Fibroblast of peridontal ligament (primary cell): ENCODE data around the gene MSL1.

Source experiments
- DNase-seq: peaks from one replicate; pipeline ENCODE4 v3.0.0-alpha.2; 2010; ENCODE audit errors: extremely low read depth

Gene MSL1

DNA sequence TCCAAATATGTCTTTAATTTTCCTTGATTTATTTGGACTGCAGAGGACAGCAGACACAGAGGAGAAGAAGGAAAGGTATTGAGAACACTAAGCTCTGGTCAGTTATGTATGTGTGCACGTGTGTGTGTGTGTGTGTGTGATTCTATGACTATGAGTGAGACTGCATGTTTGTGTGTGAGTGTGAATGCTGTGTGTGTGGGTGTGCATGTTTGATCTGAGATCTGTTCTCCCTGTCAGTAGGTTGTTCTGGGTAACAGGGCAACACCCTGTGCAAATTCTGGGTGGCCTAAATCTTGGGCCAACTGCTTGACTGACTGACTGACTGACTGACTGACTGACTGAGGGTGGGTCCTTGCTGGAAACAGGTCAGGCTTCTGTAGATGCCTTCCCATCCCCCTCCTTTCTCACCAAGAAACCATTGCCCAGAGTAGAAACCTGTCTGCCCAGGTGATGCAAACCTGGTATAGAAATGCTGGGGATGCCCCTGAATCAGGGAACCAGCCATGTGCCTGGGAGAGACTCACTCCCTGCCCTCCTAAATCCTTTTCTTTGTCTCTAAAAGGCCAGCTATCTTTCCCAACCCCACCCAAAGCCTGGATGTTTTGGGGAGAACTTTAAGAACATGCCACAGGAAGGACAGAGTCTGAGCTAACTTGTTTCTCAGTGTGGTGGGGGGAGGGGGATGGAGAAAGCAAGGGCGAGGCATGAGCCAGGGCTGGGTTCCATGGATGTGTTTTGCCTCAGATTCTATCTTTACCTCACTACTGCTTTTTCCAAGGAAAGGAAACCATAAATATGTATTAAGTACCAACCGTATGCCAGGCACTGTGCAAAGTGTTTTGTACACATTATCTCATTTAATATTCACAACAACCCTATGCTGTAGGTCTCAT, 16.9 kb upstream of the MSL1 start:
- DNase-seq = no peak

DNA sequence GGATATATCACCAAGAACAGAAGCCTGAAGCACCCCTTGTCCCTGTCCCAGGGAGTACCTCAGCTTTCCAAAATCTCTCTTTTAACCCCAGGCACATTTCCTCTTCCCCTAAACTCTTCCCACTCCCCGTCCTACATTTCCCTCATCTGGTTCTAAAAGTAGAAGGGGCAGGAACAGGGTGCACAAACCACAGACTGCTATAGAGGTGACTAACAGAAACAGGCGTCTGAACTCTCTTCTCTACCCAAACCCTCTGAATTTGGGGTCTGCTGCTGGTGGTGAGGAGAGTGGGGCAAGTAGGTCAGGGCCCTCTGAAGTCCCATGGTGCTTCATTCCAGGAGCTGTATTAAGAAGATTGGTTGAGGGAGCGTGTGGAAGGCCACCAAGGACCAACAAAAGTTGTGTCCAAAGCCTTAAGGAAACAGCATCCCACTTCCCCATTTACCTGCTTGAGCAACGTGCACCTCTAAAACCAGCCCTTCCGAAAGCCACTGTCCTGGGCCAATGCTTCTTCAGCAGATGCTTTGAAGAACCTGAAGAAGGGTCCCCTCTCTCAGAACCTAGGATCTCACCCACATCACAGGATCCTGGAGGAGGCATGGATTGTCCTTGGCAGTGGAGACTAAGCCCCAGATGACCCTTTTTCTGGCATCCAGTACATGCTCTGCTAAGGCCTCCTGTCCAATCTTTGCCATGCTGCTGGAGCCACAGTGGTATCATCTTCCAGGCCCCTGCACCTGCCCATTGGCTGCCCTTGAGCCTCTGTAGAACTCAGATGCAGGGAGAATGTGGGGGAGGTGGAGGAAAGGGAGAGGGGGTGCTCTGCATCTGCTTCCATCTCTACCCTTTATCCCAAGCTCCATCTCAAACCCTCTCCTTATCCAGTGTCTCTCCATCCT, 15.7 kb upstream of the MSL1 start:
- DNase-seq = no peak

DNA sequence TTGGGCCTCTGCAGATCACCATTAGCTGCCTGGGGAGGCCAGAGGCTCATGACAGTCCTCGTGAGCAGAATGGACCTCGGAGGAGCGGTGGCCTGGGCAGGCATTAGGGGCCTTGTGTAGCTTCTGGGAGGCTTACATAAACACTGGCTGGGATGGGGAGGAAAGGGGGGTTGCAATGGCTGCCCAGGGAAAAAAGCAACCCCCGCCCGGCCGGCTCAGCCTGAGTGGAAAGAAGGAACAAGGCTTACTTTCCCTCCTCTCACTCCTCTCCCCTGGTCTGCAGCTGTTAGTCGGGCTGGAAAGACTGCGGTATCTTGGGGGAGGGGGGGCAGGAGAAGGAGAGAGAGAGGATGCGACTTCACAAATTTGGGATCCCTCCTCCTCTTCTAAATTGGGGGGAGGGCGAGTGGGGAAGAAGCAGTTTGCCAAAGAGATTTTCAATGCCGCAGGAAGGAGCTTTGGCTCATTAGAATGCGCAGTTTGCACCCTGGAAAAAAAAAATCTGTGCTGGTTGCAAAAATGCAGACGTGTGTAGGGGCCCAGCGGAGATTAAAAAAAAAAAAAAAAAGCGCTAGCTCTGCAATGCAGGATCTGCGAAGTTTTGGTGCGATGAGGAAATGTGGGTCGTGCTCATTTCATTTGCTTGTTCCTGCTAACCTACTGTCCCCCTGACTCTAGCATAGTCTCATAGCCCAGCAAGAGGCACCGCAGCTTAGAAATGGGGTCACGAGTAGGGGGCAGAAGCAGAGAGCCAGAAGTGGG, 14.8 kb upstream of the MSL1 start:
- DNase-seq = no peak

DNA sequence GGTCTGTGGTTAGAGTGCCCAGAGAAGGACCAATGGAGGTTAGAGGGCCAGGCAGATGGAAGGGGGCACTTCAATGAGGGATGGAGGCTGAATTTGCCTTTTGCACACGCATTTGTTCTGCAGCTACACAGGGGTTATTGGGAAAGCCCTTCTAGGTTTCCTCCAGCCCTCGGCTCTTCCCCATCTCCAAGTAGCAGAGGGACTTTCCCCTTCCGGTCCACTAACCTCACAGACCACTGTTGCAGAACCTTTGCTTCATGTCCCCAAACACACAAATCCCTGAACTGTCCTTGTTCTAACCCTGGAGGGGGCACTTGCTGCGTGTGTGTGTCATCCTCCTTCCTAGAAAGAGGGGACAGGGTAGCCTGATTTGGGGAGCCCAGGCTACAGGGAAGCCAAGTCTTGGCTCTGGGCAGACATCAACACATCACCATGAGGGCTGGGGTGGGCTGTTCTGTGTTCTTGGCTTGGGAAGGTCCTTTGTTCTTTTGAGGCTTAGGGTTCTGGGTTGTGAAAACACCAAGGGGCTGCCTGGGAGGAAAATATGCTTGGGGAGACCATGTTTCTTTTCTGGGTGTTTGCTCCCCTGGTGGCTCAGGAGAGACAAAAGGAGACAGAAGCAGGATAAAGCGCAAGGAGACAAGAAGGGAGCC, 14.1 kb upstream of the MSL1 start:
- DNase-seq = no peak

DNA sequence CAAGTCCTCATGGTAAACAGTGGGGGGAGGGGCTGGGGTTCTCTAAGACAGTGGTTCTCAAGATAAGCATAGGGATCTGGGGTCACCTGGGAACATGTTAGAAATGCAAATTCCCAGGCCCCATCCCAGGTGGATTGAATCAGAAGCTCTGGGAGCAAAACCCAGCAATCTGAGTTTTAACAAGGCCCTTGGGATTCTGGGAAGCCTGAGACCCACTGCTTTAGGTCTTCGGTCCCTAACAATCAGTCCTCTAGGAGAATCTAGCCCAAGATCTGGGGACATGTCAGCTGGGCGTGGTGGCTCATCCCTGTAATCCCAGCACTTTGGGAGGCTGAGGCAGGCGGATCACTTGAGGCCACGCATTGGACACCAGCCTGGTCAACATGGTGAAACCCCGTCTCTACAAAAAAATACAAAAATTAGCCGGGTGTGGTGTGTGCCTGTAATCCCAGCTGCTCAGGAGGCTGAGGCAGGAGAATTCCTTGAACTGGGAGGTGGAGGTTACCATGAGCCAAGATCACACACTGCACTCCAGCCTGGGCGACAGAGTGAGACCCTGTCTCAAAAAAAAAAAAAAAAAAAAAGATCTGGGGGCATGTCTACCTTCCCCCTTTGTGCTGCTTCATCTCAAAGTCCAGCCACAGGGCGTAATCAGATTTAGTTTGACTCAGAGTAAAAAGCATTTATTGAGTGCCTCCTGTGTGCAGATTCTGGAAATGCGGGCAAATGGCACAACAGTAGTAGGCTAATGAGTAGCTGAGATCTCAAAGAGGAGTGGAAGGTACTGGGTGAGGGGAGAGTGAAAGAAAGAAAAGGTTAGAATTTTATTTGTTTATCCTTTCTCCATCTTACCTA, 12.6 kb upstream of the MSL1 start:
- no peak for DNase-seq

DNA sequence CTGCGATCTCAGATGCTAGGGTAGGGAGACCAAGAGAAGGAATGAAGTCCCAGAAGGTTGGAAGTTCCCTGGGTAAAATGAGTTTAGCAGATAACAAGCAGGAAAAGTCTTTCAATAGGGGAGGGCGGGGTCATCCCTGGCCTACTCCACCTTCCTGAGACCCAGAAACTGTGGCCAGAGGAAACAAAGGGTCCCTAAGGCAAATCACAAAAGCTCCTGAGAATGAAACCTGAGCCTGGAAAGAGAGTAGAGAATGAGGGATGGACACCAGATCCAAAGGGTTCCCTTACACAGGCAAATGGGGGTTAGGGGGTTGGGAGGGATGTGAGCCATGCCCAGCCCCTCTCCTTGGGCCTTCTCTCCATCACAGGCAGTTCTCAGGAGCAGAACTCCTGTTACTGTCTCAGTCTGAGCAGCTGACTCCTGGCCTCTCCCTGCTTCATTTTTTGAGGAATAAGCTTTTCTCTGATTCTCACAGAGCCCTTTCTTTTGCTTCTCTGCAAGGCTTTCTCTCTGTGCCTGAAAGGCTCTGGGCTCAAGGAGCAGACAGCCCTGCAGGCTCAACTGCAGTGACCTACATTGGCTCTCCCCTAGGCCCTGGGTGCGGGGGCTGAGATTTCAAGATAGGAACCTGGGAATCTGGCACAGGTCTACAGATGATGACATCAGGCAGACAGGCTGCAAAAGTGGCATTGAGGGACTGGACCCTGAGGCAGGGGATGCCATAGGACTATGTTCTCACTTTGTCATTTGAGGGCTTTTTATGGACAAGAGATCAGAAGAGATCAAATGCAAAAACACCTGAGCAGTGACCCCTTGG, 11.5 kb upstream of the MSL1 start:
- DNase-seq = no peak

DNA sequence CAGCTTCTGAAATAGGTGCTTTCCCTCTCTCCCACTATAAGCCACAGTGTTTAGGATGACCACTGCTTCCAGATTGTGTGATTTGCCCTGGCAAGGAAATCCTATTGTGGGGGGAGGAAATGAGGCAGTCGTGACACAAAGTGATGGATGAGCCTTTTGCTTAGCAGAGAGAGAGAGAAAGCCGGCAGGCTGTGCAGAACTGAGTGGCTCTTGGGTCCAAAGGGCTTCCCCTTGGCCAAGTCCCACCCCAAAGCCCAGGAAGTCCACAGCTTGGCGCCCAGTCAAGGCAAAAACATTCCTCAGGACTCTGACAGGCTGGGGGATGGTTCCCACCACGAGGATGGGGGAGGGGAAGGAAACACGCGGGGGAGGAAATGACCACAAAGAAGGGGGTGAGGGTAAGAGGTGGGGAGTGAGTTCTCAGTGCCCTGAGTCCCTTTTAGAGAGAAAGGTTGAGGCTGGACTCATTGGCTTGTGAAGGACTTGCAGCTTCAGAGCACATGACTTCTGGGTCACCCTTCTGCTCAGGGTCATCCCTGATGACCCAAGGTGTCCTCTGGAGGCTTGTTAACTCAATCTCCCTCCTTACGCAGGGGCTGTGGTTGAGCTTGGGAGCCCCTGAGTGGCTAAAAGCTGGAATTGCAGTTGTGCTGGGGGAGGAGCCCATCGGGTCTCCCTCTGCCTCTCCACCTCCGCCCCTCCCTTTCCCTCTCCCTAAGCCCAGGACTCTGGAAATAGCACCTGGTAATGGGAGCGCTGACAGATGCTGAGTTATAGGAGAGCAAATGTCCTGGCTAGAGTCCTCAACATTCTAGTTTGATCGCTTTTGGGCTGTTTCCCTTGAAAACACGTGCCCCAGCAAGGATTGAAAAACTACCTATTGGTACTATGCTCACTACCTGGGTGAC, 10.3 kb upstream of the MSL1 start:
- peak; percentile 89 for DNase-seq

DNA sequence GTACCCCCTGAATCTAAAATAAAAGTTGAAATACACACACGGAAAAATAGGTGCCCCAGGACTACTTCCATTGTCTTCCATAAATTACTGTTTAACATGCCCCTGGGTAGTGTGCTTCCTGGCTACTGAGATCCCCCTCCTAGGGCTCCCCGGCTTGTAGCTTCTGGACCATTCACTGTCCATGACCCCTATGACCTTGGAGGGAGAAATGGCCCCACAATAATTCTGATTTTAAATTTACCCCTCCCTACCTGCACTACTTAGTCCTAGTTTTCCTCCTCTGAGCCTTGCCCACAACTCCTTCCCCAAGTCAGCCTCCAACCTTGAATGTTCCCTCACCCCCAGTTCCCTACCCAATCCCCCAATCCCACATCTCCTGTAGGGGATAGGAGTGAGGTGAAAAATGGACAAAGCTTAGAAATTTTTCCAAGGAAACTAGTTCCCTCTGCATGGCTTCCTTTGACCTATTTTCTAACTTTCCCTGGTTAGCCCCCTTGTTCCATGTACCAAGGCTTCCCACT, 9.5 kb upstream of the MSL1 start:
- DNase-seq = no peak

DNA sequence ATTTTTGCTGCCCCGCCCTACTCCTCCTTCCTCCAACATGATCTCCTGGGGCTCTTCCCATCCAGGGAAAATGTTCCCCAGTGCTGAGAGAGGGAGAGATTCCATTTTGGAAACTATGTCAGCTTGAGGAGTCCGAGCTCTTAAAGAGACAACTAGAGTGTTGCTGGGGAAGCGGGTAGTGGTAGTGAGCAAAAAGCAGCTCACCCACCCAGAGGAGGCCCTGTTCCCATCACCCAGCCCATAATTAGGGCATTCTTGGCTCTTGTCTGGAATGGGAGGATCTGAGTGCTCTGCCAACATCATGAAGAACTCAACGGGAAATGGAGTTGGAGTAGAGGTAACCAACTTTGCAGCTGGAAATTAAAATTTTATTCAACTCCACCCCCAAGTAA, 9.1 kb upstream of the MSL1 start:
- DNase-seq = no peak

DNA sequence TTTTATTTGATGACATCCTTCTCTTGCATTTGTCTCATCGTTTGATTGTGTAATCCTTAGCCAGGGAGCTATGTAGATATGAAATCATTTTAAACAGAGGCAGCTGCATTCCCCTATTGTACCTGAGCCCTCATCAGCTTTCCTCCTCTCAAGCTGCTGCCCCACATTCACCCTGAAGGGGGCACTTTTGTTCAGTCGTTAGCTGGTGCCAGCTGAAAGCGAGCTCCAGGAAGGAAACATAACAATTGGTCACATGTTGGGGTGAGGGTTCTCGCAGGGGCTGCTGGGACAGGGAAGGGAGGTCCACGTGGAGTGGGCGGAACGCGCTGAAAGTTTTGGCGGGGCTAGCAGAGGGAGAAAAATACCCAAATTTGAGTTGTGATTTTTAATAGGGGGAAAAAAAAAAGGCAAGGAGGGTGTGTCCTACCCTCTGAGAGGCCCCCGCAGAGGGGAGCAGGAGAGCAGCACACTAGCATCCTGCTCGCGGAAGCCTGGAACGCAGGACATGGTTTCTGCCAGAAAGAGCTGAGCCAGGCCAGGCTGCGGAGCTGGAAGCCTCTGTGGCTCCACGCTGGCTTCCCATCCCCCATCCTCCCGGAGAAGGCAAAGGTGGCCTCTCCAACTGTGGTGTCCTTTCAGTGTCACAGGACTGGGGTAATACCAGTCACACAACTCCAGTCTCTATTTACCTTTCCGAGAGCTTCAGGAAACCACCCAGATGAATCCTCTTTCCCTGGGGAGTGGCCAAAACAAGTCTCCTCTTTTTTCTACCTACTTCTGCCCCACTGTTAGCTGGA, 8.5 kb upstream of the MSL1 start:
- peak; percentile 96 for DNase-seq

DNA sequence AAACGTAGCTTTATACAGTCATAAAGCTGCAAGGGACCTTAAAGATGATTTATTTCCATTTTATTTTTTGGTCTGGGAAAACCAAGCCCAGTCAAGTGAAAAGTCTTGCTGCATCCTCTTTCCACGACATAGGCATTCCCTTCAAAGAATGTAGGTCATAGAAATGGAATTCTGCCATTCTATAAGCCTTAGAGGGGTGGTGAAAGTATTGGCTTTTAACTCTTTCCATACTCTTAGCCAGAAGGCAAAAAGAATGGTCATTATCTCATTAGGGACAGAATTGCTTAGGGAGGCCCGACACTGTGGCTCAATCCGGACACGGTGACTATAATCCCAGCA, 7.9 kb upstream of the MSL1 start:
- DNase-seq = no peak

DNA sequence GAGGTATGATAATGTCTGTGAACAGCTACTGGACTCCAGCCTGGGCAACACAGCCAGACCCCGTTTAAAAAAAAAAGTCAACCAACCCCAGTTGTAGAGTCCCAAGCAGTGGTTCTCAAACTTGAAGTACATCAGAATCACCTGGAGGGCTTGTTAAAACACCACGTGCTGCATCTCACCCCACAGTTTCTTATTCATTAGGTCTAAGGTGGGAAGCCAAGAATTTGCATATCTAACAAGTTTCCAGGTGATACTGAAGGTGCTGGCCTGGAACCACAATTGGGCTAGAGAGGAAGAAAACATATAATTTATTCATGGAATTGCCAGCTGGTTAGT, 6.7 kb upstream of the MSL1 start:
- DNase-seq = no peak

DNA sequence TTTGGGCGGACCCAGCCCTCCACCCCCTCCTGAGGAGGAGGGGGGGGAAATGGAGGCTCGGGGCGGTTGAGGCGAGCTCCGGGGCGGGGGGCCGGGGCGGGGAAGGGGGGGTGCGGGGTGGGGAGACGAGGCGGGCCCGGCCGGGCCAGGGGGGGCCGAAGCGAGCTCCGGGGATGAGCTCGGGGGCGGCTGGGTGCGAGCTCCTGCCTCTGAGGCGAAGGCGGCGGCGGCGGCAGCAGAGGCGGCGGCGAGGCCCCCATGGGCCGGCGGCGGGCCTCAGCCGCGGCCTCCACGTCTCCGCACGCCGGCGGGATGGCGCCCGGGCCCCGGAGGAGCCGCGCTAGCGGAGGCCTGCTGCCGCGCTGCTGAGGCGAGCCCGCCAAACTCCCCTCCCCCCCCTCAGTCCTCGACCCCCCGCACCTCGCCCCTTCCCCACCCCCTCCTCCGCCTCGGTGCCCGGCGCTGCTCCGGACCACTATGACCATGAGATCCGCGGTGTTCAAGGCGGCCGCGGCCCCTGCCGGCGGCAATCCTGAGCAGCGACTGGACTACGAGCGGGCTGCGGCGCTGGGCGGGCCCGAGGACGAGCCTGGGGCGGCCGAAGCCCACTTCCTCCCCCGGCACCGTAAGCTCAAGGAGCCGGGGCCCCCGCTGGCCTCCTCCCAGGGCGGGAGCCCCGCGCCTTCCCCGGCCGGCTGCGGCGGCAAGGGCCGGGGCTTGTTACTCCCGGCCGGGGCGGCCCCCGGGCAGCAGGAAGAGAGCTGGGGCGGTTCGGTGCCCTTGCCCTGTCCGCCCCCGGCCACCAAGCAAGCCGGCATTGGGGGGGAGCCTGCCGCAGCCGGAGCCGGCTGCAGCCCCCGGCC, 596 bp downstream of the MSL1 start:
- DNase-seq = no peak

DNA sequence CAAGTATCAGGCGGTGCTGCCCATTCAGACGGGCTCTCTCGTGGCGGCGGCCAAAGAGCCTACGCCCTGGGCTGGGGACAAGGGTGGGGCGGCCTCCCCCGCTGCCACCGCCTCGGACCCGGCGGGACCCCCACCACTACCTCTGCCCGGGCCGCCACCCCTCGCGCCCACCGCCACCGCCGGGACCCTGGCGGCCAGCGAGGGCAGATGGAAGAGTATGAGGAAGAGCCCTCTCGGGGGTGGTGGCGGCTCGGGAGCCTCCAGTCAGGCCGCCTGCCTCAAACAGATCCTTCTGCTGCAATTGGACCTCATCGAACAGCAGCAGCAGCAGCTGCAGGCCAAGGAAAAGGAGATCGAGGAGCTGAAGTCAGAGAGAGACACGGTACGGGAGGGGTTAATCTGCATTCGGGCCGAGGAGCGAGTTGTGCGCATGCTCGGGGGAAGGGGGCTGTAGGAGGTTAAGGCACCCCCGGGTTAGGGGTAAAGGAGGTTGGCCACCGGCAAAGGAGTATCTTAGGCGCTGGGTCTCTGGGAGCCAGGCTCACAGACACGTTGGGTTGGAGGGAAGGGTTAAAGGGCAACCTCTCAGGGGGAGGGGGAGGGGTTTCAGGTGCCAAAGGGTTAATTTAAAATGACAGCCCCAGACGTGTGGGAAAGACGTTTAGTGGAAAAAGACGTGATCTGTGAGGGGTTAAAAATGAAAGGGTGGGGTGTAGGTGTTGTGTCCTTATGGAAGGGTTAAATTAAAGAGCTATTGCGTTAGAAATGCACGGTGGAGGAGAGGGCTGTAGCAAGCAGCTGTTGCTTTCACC, 1.4 kb downstream of the MSL1 start:
- no peak for DNase-seq

DNA sequence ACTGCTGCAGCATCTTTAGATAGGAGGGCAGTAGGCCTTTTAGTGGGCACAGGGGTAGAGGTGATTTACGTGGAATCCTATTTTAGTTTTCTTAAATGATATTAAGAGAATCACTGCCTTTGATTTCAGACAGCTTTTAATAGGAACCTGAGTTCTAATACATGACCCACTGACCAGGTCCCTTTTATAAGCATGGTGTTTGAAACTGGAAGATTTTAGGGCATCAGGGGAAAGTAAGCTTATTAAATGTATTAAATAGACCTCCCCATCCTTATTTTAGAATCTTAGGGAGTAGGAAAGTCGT, 2.0 kb downstream of the MSL1 start:
- no peak for DNase-seq
